Activated gamma-delta T cell (primary cell): ENCODE data around the gene CDIPT.

Experiments used
- DNase-seq: peaks from one replicate; lab custom pipeline; 2025; lab: John Stamatoyannopoulos, UW

Gene CDIPT

DNA sequence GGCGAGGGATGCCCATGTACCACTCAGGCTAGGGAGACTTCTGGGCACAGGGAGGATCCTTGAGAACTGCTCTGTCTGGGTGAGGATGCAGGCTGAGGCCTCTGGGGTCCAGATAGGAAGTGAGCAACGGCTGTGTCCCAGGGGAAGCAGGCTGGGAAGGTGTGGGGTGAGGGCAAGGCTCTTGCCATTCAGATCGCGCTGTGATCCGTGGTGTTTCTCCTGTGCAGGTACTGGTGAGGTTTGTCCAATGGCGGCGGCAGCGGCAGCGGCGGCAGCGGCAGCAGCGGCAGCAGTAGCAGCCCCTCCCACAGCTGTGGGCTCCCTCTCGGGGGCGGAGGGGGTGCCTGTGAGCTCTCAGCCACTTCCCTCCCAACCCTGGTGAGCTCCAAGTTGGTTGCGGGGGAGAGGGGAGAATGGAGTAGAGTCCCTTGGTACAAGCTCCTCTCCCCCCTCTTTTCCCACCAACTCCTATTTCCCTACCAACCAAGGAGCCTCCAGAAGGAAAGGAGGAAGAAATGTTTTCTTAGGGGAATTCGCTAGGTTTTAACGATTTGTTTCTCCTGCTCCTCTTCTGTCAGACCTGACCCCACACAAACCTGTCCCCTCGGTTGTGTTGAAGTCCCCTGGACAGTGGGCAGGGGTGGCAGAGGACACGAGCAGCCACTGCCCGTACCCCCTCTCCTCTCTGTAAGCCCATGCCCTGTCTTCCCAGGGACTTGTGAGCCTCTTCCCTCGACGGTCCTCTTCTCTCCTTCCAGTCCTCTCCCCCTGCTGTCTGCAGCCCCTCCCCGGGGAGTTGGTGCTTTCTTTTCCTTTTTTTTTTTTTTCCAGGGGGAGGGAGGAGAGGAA, 53.0 kb downstream of the CDIPT start:
- peak; percentile 40 for DNase-seq

- no peak for DNase-seq
Observed at GRCh38 chr16:29809031-29809747, 53.8 kb downstream of the CDIPT start.
